ENCODE results near the gene SLC17A4. TPM values are rescaled to one million over a fixed set of nuclear protein-coding genes. Genes with fewer than 3 reads are reported as not detected.
"Not testable (repeated sequence)": the region's sequence is repeated elsewhere in the genome, so short reads cannot be mapped to it uniquely, and the experiment has no call there.

The SLC17A4 gene
- total and polyA plus RNA-seq, 11 donors: 0.04 TPM; not detected in 10

- H3K9me3 ChIP-seq: no peaks in the 10 kb centered on the region
- WGBS, 4 donors: 74 to 88% (median 80%) methylated on average over 1 of the region's 1 CpG
- H3K27ac ChIP-seq: no peak overlapping the region
- no peak overlapping the region for H3K4me3 ChIP-seq
- DNase-seq (no peak), ATAC-seq (no peak)
- no peaks in the 10 kb centered on the region for H3K27me3 ChIP-seq
- intact Hi-C loops (cut with DNase I): no loop called here
- no peaks in the 10 kb centered on the region for H3K4me1 ChIP-seq
- TF ChIP-seq POLR2A (IDR thresholded peaks at IDR 0.05): no peak
- no peak for TF ChIP-seq CTCF (IDR thresholded peaks at IDR 0.05)
- no peaks in the 10 kb centered on the region for H3K36me3 ChIP-seq
Observed at GRCh38 chr6:25746968-25747367, 7.6 kb upstream of the SLC17A4 start.

- Histone ChIP-seq H3K27me3 (no peaks in the 10 kb centered on the region), H3K4me1 (no peaks in the 10 kb centered on the region), H3K4me3 (no peak overlapping the region), H3K27ac (no peak overlapping the region), H3K36me3 (no peaks in the 10 kb centered on the region), H3K9me3 (no peaks in the 10 kb centered on the region)
- WGBS, 4 donors: 61 to 70% (median 62%) methylated on average over 2 of the region's 2 CpGs
- intact Hi-C loops (cut with DNase I): no loop called here
- no peak for ATAC-seq
- no peak for DNase-seq
- no peak for TF ChIP-seq POLR2A (IDR thresholded peaks at IDR 0.05)
- no peak for TF ChIP-seq CTCF (IDR thresholded peaks at IDR 0.05)
Observed at GRCh38 chr6:25747477-25747876, 7.1 kb upstream of the SLC17A4 start.

GRCh38 chr6:25748049-25748448, 6.5 kb upstream of the SLC17A4 start:
- Histone ChIP-seq H3K4me1 (no peaks in the 10 kb centered on the region), H3K27ac (no peak overlapping the region), H3K9me3 (no peaks in the 10 kb centered on the region), H3K27me3 (no peaks in the 10 kb centered on the region), H3K36me3 (no peaks in the 10 kb centered on the region), H3K4me3 (no peak overlapping the region)
- no peak for ATAC-seq
- DNase-seq: no peak
- TF ChIP-seq POLR2A (IDR thresholded peaks at IDR 0.05) (no peak), CTCF (IDR thresholded peaks at IDR 0.05) (no peak)
- intact Hi-C loops (cut with DNase I): no loop called here

GRCh38 chr6:25748601-25749517, 5.7 kb upstream of the SLC17A4 start:
- intact Hi-C loops (cut with DNase I); H3K36me3 ChIP-seq; ATAC-seq; H3K27me3 ChIP-seq; H3K4me3 ChIP-seq; DNase-seq; H3K9me3 ChIP-seq; H3K4me1 ChIP-seq; H3K27ac ChIP-seq: not testable (repeated sequence)
- WGBS, 4 donors: 37 to 59% (median 48%) methylated on average over 16 to 17 of the region's 17 CpGs

- Histone ChIP-seq H3K4me1 (no peaks in the 10 kb centered on the region), H3K9me3 (no peaks in the 10 kb centered on the region), H3K27me3 (no peaks in the 10 kb centered on the region), H3K27ac (no peak overlapping the region), H3K4me3 (no peak overlapping the region), H3K36me3 (no peaks in the 10 kb centered on the region)
- TF ChIP-seq POLR2A (IDR thresholded peaks at IDR 0.05): no peak
- no peak for TF ChIP-seq CTCF (IDR thresholded peaks at IDR 0.05)
- ATAC-seq (no peak), DNase-seq (no peak)
- 44 to 91% (median 66%) methylated on average over 2 of the region's 2 CpGs for WGBS, 4 donors
- intact Hi-C loops (cut with DNase I): no loop called here
Observed at GRCh38 chr6:25749837-25750236, 4.7 kb upstream of the SLC17A4 start.
